HG03457 (cell line): ENCODE measurements around the gene CISH.

ENCODE experiments used
- ATAC-seq: cut with Tn5 transposase; IDR thresholded peaks from one replicate; pipeline ENCODE4 v1.9.1; 2021; ENCODE audit warnings: moderate number of reproducible peaks; ENCODE audit not compliant: unreplicated experiment

Gene CISH

GRCh38 chr3:50637945-50638344 is 26.4 kb upstream of the CISH start:
- no peak for ATAC-seq

- ATAC-seq = no peak
These were observed 25.4 kb upstream of the CISH start for GRCh38 chr3:50637011-50637410.

GRCh38 chr3:50635066-50635465 is 23.5 kb upstream of the CISH start:
- no peak for ATAC-seq

GRCh38 chr3:50633230-50633790 is 21.7 kb upstream of the CISH start:
- no peak for ATAC-seq

GRCh38 chr3:50632450-50632849 is 20.9 kb upstream of the CISH start:
- no peak for ATAC-seq

GRCh38 chr3:50630877-50631276 is 19.3 kb upstream of the CISH start:
- no peak for ATAC-seq

GRCh38 chr3:50630394-50630793 is 18.8 kb upstream of the CISH start:
- ATAC-seq = no peak

GRCh38 chr3:50628601-50629000 is 17.0 kb upstream of the CISH start:
- ATAC-seq = no peak

GRCh38 chr3:50627407-50628051 is 16.0 kb upstream of the CISH start:
- ATAC-seq = no peak

- ATAC-seq = no peak
These were observed 14.8 kb upstream of the CISH start for GRCh38 chr3:50626401-50626800.

GRCh38 chr3:50625231-50626182 is 13.9 kb upstream of the CISH start:
- no peak for ATAC-seq

GRCh38 chr3:50624634-50625033 is 13.1 kb upstream of the CISH start:
- no peak for ATAC-seq

- no peak for ATAC-seq
These were observed 12.4 kb upstream of the CISH start for GRCh38 chr3:50623840-50624474.

- ATAC-seq = no peak
These were observed 11.3 kb upstream of the CISH start for GRCh38 chr3:50622881-50623280.

GRCh38 chr3:50620820-50621219 is 9.2 kb upstream of the CISH start:
- no peak for ATAC-seq

- ATAC-seq = no peak
These were observed 8.8 kb upstream of the CISH start for GRCh38 chr3:50620420-50620819.

GRCh38 chr3:50617911-50618481 is 6.4 kb upstream of the CISH start:
- ATAC-seq = no peak

GRCh38 chr3:50617096-50617791 is 5.7 kb upstream of the CISH start, which contains the start of gene MAPKAPK3:
Gene MAPKAPK3 (plus strand): TSS chr3:50617151. CDS start chr3:50617566, 415 bp downstream.
- ATAC-seq = peak; percentile 10

- peak; percentile 44 for ATAC-seq
These were observed 5.2 kb upstream of the CISH start for GRCh38 chr3:50616770-50617095.

GRCh38 chr3:50616003-50616769 is 4.6 kb upstream of the CISH start:
- ATAC-seq = no peak
